Hematopoietic multipotent progenitor cell treated with erythropoietin and hydrocortisone succinate and interleukin-3 and kit ligand, for 15 days (in vitro differentiated cells): ENCODE measurements around the gene TSPAN9.

Experiments
- DNase-seq: peaks from one replicate; pipeline ENCODE4 v3.0.0-alpha.2; 2015; ENCODE audit warnings: low spot score

The TSPAN9 gene

GRCh38 chr12:3164454-3165077, 87.4 kb downstream of the TSPAN9 start:
- DNase-seq = no peak

- no peak for DNase-seq
These were observed 88.2 kb downstream of the TSPAN9 start for GRCh38 chr12:3165078-3165980.

DNA sequence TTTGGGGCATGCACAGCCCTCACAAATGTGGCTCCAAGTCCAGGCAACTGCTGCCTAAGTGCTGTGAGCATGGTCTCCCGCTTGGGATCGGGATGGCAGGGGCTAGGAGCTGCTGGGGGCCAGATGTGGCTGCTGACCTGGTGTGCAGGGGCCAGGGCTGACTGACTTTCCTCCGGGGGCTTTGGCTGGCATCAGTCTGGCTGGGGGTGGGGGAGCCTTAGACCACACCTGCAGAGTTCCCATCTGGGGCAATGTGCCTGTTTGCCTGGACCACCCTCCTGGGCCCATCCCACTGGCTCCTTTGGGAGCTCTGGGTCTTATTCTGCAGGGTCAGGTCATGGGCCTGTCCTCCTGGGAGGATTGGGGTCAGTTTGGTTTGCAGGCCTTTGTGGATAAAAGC, 90.5 kb downstream of the TSPAN9 start:
- DNase-seq = no peak

GRCh38 chr12:3168223-3169221, 91.3 kb downstream of the TSPAN9 start:
- DNase-seq = no peak

DNA sequence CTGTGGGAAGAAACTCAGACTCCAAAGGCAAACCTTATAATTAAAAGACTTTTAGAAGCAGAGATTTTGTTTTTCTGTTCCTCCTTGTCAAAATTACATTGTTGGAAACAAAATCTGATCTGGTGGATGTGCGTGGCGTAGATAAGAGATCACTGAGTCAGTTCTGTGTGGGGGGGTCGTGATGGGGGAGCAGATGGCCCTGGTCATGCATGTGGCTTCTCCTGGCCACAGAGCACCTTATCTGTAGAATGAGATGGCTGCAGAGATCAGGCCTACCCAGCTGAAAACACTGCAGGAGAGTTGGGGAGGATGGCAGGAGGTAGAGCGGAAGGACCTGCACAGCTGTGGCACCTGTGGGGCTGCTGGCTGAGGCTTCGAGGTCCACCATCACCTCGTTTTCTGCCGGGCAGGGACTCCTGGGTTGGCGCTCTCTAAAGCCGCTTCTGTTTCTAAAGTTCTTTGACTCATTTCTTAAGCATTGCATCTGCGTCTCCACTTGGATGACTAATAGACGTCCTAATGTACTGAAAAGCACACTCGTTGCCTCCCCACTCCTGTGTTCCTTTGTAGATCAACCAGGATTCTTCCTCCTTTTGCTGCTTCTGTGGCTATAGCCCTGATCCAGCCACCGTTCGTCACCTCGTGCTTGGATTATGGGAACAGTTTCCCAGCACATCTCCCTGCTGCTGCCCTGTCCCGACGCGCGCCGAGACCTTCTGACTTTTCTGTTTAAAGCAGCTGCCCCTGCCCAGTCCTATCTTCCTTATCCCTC, 93.4 kb downstream of the TSPAN9 start:
- no peak for DNase-seq

- no peak for DNase-seq
These were observed 94.0 kb downstream of the TSPAN9 start for GRCh38 chr12:3171195-3171591.

- DNase-seq = no peak
These were observed 95.2 kb downstream of the TSPAN9 start for GRCh38 chr12:3172124-3173007.

GRCh38 chr12:3173008-3173553, 95.9 kb downstream of the TSPAN9 start:
- no peak for DNase-seq

- DNase-seq = no peak
These were observed 96.7 kb downstream of the TSPAN9 start for GRCh38 chr12:3173912-3174311.

DNA sequence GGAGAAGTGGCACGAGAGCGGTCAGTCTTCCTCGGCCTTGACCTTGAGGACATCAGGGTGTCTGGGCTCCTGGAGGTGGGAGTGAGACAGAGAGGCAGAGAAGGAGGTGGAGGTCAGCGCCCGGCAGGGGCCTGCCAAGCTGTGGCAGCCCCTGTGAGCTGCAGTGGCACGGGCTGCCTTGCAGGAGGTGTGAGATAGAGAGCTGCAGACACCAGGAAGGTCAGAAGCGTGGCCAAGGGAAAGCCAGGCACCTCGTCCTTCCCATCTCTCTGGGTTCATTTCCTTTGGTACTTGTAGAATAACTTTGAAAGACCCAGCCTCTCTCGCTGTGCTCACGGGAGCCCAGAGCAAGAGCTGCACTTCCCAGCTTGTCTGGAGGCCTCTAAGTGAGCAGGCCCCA, 98.1 kb downstream of the TSPAN9 start:
- DNase-seq = no peak

GRCh38 chr12:3176754-3177153, 99.6 kb downstream of the TSPAN9 start:
- DNase-seq = no peak

GRCh38 chr12:3177778-3178425, 100.7 kb downstream of the TSPAN9 start:
- DNase-seq = no peak

DNA sequence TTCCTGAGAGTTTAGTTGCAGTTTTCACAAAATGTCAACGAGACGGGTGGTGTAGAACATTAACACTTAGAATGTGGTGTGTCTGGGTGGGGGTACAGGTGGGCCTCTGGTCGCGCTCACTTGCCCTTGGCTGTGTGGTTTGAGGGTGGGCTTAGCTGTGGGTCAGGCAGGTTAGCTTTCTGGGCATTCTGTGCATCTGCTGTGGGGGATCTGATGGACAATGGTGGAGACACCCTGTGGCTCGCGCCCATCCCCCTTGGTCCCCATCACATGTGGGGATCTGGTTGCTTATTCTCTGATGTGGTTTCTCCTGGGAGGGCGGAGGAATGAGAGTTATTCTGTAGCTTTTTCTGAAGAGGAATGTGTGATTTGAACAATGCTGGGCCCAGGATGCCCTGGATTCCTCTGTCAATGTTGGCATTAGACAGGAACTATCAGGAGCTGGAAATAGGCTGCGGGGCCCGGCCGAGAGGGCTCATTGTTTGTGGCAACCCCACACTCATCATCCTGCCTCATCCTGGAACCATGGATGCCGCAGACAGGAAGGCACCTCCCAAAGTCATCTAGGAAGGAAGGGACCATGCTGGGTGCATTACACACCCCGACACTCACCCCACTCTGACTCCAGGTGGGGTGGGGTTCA, 101.6 kb downstream of the TSPAN9 start:
- no peak for DNase-seq

GRCh38 chr12:3179731-3180130, 102.6 kb downstream of the TSPAN9 start:
- no peak for DNase-seq

DNA sequence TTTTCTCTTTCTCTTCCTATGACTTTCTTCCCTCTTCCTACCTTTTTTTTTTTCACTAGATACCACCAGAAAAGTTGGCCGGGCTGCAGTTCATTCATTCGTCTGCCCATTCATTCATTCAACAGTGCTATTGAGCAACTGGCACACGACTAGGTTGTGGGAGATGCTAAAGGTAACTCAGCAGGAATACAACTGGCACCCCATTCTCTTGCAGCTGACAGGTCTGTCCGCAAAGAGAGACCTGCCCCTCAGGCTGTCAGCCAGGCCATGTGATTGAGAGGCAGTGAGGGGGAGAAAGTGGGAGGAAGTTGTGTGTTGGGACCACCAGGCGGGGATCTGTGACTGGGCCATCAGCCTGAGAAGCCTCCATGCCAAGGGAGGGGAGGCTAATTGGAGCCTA, 105.2 kb downstream of the TSPAN9 start:
- DNase-seq = no peak

- no peak for DNase-seq
These were observed 107.3 kb downstream of the TSPAN9 start for GRCh38 chr12:3184485-3184884.

GRCh38 chr12:3185260-3185870, 108.2 kb downstream of the TSPAN9 start:
- no peak for DNase-seq

DNA sequence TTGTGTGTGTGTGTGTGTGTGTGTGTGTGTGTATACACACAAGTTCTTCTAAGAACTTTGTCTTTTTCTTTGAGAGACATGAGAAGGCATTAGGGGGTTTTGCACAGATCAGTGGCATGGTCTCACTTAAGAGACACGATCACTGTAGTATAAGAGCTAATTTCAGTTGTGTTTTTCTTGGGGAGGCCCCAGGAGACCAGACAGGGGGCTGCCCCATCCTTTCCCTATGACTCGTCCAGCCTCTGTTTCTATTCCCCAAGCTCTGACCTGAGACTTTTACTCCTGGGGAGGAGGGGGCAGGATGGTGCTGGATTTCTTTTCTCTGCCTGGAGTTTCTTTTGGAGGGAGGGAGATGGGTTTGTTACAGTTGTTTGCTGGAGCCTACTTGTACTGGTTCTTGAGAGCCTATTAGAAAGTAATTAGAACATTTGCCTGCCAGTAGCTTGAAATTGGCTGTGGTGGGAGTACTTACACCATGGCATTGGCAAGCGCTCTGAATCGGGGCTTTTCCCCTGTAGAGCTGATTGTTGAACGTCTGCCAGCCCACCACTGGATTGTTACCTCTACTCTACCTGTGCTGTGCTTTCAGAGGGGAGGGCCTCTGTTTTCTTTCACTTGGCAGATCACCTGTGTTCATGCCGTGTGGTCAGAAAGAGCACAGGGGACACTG, 109.5 kb downstream of the TSPAN9 start:
- no peak for DNase-seq
